ENCODE results near the gene KLK13. TPM values are rescaled to one million over a fixed set of nuclear protein-coding genes. Genes with fewer than 3 reads are reported as not detected.

The KLK13 gene
- total RNA-seq, 1 donor from 2014 or later = not detected

GRCh38 chr19:51097796-51098195, 32.9 kb upstream of the KLK13 start:
- no peaks in the 10 kb centered on the region for H3K36me3 ChIP-seq
- no peak for DNase-seq (ENCODE audit: low spot score)
- H3K36me3 Mint-ChIP-seq = peaks cover 2% of the 10 kb centered on the region

GRCh38 chr19:51097166-51097738, 32.4 kb upstream of the KLK13 start:
- no peak overlapping the region for H3K27ac ChIP-seq
- no peak overlapping the region for H3K27ac Mint-ChIP-seq
- no peak overlapping the region for H3K4me3 ChIP-seq
- no peaks in the 10 kb centered on the region for H3K4me1 ChIP-seq
- peak; percentile 70 for DNase-seq (ENCODE audit: low spot score)
- no peak overlapping the region for H3K9ac ChIP-seq
- TF ChIP-seq EZH2 (IDR thresholded peaks at IDR 0.05) (no peak), CTCF (IDR thresholded peaks at IDR 0.05) (peak; percentile 77)
- no peak overlapping the region for H3K4me2 ChIP-seq
- peaks cover 2% of the 10 kb centered on the region for H3K4me1 Mint-ChIP-seq
- peaks cover 6% of the 10 kb centered on the region for H4K20me1 ChIP-seq (ENCODE audit: low read depth)
- H3K36me3 ChIP-seq = no peaks in the 10 kb centered on the region
- no peaks in the 10 kb centered on the region for H3K9me3 ChIP-seq (ENCODE audit: low read depth)
- H3K9me3 Mint-ChIP-seq = no peaks in the 10 kb centered on the region
- no peaks in the 10 kb centered on the region for H3F3A ChIP-seq (ENCODE audit: low read depth)
- no peaks in the 10 kb centered on the region for H3K79me2 ChIP-seq (ENCODE audit: low read depth)
- no peak overlapping the region for H3K4me3 Mint-ChIP-seq
- no peaks in the 10 kb centered on the region for H3K36me3 Mint-ChIP-seq
- no peaks in the 10 kb centered on the region for H3K27me3 ChIP-seq
- no peak overlapping the region for H2AFZ ChIP-seq (replicated peaks)
- H3K27me3 Mint-ChIP-seq (ENCODE audit: insufficient read depth, low read depth) = peaks cover 3% of the 10 kb centered on the region

More at GRCh38 chr19:51097796-51098195, 32.9 kb upstream of the KLK13 start:
- Mint-ChIP-seq H3K27ac (no peak overlapping the region), H3K9me3 (no peaks in the 10 kb centered on the region), H3K4me3 (no peak overlapping the region), H3K27me3 (ENCODE audit: insufficient read depth, low read depth) (peaks cover 3% of the 10 kb centered on the region), H3K4me1 (peaks cover 2% of the 10 kb centered on the region)
- no peaks in the 10 kb centered on the region for H3K4me1 ChIP-seq
- no peaks in the 10 kb centered on the region for H3K27me3 ChIP-seq
- no peak overlapping the region for H3K27ac ChIP-seq
- no peak overlapping the region for H2AFZ ChIP-seq (replicated peaks)
- H3K79me2 ChIP-seq (ENCODE audit: low read depth) = no peaks in the 10 kb centered on the region
- H3K9ac ChIP-seq = no peak overlapping the region
- H4K20me1 ChIP-seq (ENCODE audit: low read depth) = peaks cover 6% of the 10 kb centered on the region
- TF ChIP-seq EZH2 (IDR thresholded peaks at IDR 0.05) (no peak), EZH2phosphoT487 (IDR thresholded peaks at IDR 0.05) (no peak), CTCF (IDR thresholded peaks at IDR 0.05) (no peak)
- H3K4me3 ChIP-seq = no peak overlapping the region
- no peak overlapping the region for H3K4me2 ChIP-seq
- no peaks in the 10 kb centered on the region for H3F3A ChIP-seq (ENCODE audit: low read depth)
- no peaks in the 10 kb centered on the region for H3K9me3 ChIP-seq (ENCODE audit: low read depth)

GRCh38 chr19:51096473-51097165, 31.7 kb upstream of the KLK13 start:
- Histone ChIP-seq H3F3A (ENCODE audit: low read depth) (no peaks in the 10 kb centered on the region), H4K20me1 (ENCODE audit: low read depth) (peaks cover 6% of the 10 kb centered on the region), H3K9me3 (ENCODE audit: low read depth) (no peaks in the 10 kb centered on the region), H2AFZ (replicated peaks) (no peak overlapping the region), H3K27me3 (no peaks in the 10 kb centered on the region), H3K79me2 (ENCODE audit: low read depth) (no peaks in the 10 kb centered on the region), H3K36me3 (no peaks in the 10 kb centered on the region), H3K4me3 (no peak overlapping the region), H3K9ac (no peak overlapping the region), H3K27ac (no peak overlapping the region), H3K4me1 (no peaks in the 10 kb centered on the region), H3K4me2 (no peak overlapping the region)
- no peak overlapping the region for H3K4me3 Mint-ChIP-seq
- peak; percentile 15 for DNase-seq (ENCODE audit: low spot score)
- H3K27ac Mint-ChIP-seq = no peak overlapping the region
- H3K27me3 Mint-ChIP-seq (ENCODE audit: insufficient read depth, low read depth) = peaks cover 3% of the 10 kb centered on the region
- H3K9me3 Mint-ChIP-seq = no peaks in the 10 kb centered on the region
- TF ChIP-seq EZH2phosphoT487 (IDR thresholded peaks at IDR 0.05) (no peak), CTCF (IDR thresholded peaks at IDR 0.05) (peak; percentile 36), EZH2 (IDR thresholded peaks at IDR 0.05) (no peak)
- no peaks in the 10 kb centered on the region for H3K36me3 Mint-ChIP-seq
- peaks cover 2% of the 10 kb centered on the region for H3K4me1 Mint-ChIP-seq

Data from neural progenitor cell (in vitro differentiated cells).